Panc1 (cell line): ENCODE measurements around the gene TUBB4B. TPM values are rescaled to one million over a fixed set of nuclear protein-coding genes. Genes with fewer than 3 reads are reported as not detected.

Experiments used
- ATAC-seq: fragments of 200-7000 bp; cut with Tn5 transposase; 2 replicates; pipeline ENCODE4 v1.9.1; 2020; ENCODE audit warnings: mild to moderate bottlenecking, moderate library complexity
- BruUV-seq: library from RNA; stranded (reverse); fragments of 400-500 nt; replicated peaks from 2 replicates; lab custom pipeline; 2021; lab: Mats Ljungman, UMichigan
- CTCF ChIA-PET: fragments of 300-600 bp; sonication (Branson Sonifier 250); formaldehyde crosslinking; loops from one replicate; lab custom pipeline; 2022; ENCODE audit warnings: antibody characterized with exemption; lab: Charles Lee
- POLR2A ChIA-PET: fragments of 300-600 bp; sonication (Branson Sonifier 250); formaldehyde crosslinking; loops from one replicate; lab custom pipeline; 2022; ENCODE audit warnings: antibody characterized with exemption; lab: Charles Lee
- DNase-seq: peaks from one replicate; pipeline ENCODE4 v3.0.0-alpha.2; 2010; ENCODE audit warnings: low read depth, low spot score
- H3K27ac ChIP-seq: 2 replicates; pipeline ENCODE4 v1.5.1; 2011; ENCODE audit warnings: mild to moderate bottlenecking, low read length, inconsistent platforms
- H3K27me3 ChIP-seq: fragments of 200-500 bp; sonication (Bioruptor generic); 2 replicates; pipeline ENCODE4 v1.6.0; 2014; ENCODE audit warnings: low read length, inconsistent platforms; ENCODE audit not compliant: control insufficient read depth, insufficient read depth
- H3K36me3 ChIP-seq: fragments of 200-500 bp; sonication (Bioruptor generic); 2 replicates; pipeline ENCODE4 v1.5.1; 2014; ENCODE audit warnings: inconsistent platforms, mild to moderate bottlenecking, low read length, moderate library complexity; ENCODE audit not compliant: control insufficient read depth, insufficient read depth
- H3K4me1 ChIP-seq: 2 replicates; pipeline ENCODE4 v1.5.1; 2011; ENCODE audit warnings: inconsistent platforms, mild to moderate bottlenecking, low read length, moderate library complexity; ENCODE audit not compliant: control insufficient read depth, insufficient read depth
- H3K4me3 ChIP-seq, 2 experiments: 2 replicates each; pipeline ENCODE4 v1.5.1; 2011 to 2012; ENCODE audit warnings: low read depth in 2 of 2, low read length in 2 of 2, mild to moderate bottlenecking in 2 of 2, inconsistent platforms in 1 of 2, moderate library complexity in 1 of 2
- H3K9me3 ChIP-seq: fragments of 200-500 bp; sonication (Bioruptor generic); 2 replicates; pipeline ENCODE4 v1.5.1; 2014; ENCODE audit warnings: low read depth, mild to moderate bottlenecking, inconsistent platforms, low read length, moderate library complexity; ENCODE audit not compliant: control insufficient read depth, insufficient read depth
- POLR2AphosphoS5 ChIP-seq: IDR thresholded peaks from 2 replicates; pipeline ENCODE4 v1.6.1; 2012; ENCODE audit warnings: mild to moderate bottlenecking, low read depth, low read length, moderate library complexity
- SIN3A ChIP-seq: IDR thresholded peaks from 2 replicates; pipeline ENCODE4 v1.6.1; 2012; ENCODE audit warnings: low read depth, mild to moderate bottlenecking, low read length, moderate library complexity, borderline replicate concordance; ENCODE audit not compliant: insufficient read depth
- TCF7L2 ChIP-seq: IDR thresholded peaks from 2 replicates; pipeline ENCODE4 v1.6.1; 2011; ENCODE audit warnings: mild to moderate bottlenecking, low read depth, low read length, inconsistent platforms
- in situ Hi-C: cut with HindIII; loops from 2 replicates; pipeline ENCODE4 v1.10.0; 2016; ENCODE audit warnings: low sequenced_read_pairs, low pct_unique_long_range_greater_than_20kb
- intact Hi-C: fragments of 100-400 bp; cut with micrococcal nuclease; formaldehyde crosslinking; loops from one replicate; pipeline ENCODE4 v1.10.0; 2022; ENCODE audit not compliant: unreplicated experiment
- total RNA-seq: library from RNA; stranded (reverse); gene quantifications from one replicate; pipeline ENCODE4 v1.2.1, GENCODE V29; 2021; ENCODE audit not compliant: unreplicated experiment
- TF ChIP-seq, protein P1 (sequence below), 2 experiments: IDR thresholded peaks; 2 replicates each; pipeline ENCODE4 v1.6.1; 2011 to 2012; ENCODE audit warnings: low read depth in 2 of 2, control low read depth in 1 of 2, low read length in 1 of 2, mild to moderate bottlenecking in 1 of 2, moderate library complexity in 1 of 2; ENCODE audit not compliant: insufficient read depth in 1 of 2
- TF ChIP-seq, protein P2 (sequence below): fragments of 450-650 bp; IDR thresholded peaks from 2 replicates; pipeline ENCODE4 v1.5.1; 2017; ENCODE audit warnings: mild to moderate bottlenecking

Gene TUBB4B
- total RNA-seq, 1 experiment from 2014 or later = 265 TPM

DNA sequence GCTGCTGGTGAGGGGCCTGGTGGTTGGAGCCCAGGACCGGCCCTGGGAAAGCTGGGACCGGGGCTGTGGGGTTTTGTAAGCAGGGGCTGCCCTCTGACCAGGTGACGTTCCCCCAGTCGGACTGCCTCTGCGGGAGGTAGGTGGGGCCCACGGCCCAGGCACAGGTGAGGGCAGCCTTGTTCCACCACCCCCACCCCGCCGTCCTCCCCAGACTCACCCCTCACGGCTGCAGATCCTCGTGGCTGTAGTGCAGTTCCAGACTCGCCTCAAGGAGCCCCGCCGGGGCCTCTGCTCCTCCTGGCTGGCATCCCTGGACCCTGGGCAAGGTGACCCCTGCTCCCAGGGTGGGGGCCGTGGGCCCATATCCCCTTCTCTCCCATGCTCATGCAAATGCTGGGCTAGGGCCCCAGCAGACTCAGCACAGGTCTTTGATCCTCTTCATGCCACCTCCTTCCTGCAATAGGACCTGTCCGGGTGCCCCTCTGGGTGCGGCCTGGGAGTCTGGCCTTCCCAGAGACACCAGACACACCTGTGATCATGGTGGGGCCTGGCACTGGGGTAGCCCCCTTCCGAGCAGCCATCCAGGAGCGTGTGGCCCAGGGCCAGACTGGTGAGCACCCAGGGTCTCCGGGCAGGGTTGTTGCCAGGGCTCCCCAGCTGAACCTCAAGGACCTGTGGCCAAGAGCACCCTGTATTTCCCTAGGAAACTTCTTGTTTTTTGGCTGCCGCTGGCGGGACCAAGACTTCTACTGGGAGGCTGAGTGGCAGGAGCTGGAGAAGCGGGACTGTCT is 25.7 kb upstream of the TUBB4B start:
- Histone ChIP-seq H3K36me3 (no peaks in the 10 kb centered on the region), H3K27ac (no peak overlapping the region), H3K4me1 (peaks cover 25% of the 10 kb centered on the region), H3K4me3 (no peak overlapping the region), H3K9me3 (no peaks in the 10 kb centered on the region), H3K27me3 (no peaks in the 10 kb centered on the region)
- CTCF ChIA-PET = no interaction called here
- intact Hi-C loops (no loop called here), in situ Hi-C loops (no loop called here)
- POLR2A ChIA-PET = no interaction called here
- BruUV-seq = no TSS peak
- DNase-seq (no peak), ATAC-seq (no peak)
- TF ChIP-seq, protein P1, sequence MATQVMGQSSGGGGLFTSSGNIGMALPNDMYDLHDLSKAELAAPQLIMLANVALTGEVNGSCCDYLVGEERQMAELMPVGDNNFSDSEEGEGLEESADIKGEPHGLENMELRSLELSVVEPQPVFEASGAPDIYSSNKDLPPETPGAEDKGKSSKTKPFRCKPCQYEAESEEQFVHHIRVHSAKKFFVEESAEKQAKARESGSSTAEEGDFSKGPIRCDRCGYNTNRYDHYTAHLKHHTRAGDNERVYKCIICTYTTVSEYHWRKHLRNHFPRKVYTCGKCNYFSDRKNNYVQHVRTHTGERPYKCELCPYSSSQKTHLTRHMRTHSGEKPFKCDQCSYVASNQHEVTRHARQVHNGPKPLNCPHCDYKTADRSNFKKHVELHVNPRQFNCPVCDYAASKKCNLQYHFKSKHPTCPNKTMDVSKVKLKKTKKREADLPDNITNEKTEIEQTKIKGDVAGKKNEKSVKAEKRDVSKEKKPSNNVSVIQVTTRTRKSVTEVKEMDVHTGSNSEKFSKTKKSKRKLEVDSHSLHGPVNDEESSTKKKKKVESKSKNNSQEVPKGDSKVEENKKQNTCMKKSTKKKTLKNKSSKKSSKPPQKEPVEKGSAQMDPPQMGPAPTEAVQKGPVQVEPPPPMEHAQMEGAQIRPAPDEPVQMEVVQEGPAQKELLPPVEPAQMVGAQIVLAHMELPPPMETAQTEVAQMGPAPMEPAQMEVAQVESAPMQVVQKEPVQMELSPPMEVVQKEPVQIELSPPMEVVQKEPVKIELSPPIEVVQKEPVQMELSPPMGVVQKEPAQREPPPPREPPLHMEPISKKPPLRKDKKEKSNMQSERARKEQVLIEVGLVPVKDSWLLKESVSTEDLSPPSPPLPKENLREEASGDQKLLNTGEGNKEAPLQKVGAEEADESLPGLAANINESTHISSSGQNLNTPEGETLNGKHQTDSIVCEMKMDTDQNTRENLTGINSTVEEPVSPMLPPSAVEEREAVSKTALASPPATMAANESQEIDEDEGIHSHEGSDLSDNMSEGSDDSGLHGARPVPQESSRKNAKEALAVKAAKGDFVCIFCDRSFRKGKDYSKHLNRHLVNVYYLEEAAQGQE (IDR thresholded peaks at IDR 0.05; ENCODE audit: insufficient read depth in 1 of 2, low read depth in 2 of 2, low read length in 1 of 2) = no peak
- TF ChIP-seq, protein P2, sequence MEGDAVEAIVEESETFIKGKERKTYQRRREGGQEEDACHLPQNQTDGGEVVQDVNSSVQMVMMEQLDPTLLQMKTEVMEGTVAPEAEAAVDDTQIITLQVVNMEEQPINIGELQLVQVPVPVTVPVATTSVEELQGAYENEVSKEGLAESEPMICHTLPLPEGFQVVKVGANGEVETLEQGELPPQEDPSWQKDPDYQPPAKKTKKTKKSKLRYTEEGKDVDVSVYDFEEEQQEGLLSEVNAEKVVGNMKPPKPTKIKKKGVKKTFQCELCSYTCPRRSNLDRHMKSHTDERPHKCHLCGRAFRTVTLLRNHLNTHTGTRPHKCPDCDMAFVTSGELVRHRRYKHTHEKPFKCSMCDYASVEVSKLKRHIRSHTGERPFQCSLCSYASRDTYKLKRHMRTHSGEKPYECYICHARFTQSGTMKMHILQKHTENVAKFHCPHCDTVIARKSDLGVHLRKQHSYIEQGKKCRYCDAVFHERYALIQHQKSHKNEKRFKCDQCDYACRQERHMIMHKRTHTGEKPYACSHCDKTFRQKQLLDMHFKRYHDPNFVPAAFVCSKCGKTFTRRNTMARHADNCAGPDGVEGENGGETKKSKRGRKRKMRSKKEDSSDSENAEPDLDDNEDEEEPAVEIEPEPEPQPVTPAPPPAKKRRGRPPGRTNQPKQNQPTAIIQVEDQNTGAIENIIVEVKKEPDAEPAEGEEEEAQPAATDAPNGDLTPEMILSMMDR = no peak
- TF ChIP-seq SIN3A (no peak), TCF7L2 (no peak), POLR2AphosphoS5 (no peak)

DNA sequence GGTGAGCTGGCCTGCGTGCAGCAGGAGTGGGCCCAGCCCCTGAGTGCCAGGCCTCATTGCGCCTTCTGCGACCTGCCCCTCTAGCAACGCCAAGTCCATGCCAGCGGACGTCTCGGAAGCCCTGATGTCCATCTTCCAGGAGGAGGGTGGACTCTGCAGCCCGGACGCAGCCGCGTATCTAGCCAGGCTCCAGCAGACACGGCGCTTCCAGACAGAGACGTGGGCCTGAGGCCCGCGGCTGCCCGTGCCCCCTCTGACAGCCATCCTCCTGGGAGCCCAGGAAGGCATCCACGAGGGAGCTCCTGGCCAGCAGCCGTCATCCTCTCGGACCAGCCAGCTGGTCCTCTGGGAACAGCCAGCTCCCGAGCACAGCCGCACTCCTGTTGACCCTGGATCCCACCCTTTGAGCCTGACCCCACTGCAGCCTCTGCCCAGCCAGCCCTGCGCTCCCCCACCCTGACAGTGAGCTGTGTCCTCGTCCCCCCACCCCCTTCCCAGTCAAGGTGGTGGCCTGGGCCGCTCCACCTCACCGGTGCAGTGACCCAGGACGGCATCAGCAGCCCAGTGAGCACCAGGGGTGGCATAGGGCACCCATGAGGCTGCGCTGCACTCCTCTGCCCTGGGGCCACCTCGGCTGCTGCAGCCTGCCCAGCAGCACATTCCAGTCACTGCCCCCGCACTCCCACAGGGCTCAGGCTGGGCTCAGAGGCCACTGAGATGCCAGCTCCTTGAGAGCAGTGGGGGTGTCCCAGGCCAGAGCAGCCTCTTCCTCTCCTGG is 24.7 kb upstream of the TUBB4B start:
- no peak for TF ChIP-seq POLR2AphosphoS5
- no peak for TF ChIP-seq SIN3A
- TF ChIP-seq, protein P1 (IDR thresholded peaks at IDR 0.05; ENCODE audit: insufficient read depth in 1 of 2, low read depth in 2 of 2, low read length in 1 of 2) = no peak
- no peak for TF ChIP-seq TCF7L2
- TF ChIP-seq, protein P2 = no peak
- Histone ChIP-seq H3K27ac (peak overlapping the region; percentile 86; the same call in 1 of the 2 replicates), H3K36me3 (no peaks in the 10 kb centered on the region), H3K4me3 (no peak overlapping the region; a peak in 1 of 4 replicates), H3K9me3 (no peaks in the 10 kb centered on the region), H3K27me3 (no peaks in the 10 kb centered on the region), H3K4me1 (peaks cover 26% of the 10 kb centered on the region)
- DNase-seq (no peak), ATAC-seq (no peak)
- ChIA-PET CTCF (interaction anchor here (0.6 kb wide), 2 partner anchors 89 to 454 kb away, joined by 5 to 7 read pairs; no protein-coding TSS in a partner anchor), POLR2A (no interaction called here)
- in situ Hi-C loops = no loop called here
- intact Hi-C loops = no loop called here
- BruUV-seq = no TSS peak
